Calu3 (cell line): ENCODE data around the gene SPSB2. TPM values are rescaled to one million over a fixed set of nuclear protein-coding genes. Genes with fewer than 3 reads are reported as not detected.

Source experiments
- BruUV-seq: library from RNA; stranded (reverse); fragments of 400-500 nt; replicated peaks from 2 replicates; lab custom pipeline; 2021; lab: Mats Ljungman, UMichigan
- CTCF ChIA-PET: fragments of 300-600 bp; sonication (Branson Sonifier 250); formaldehyde crosslinking; loops from one replicate; lab custom pipeline; 2022; ENCODE audit warnings: antibody characterized with exemption; lab: Charles Lee
- DNase-seq: peaks from one replicate; pipeline ENCODE4 v3.0.0; 2022
- H3K27ac Mint-ChIP-seq: one replicate; pipeline ENCODE4 v1.8.0; 2022; ENCODE audit warnings: mixed read lengths; ENCODE audit not compliant: unreplicated experiment
- H3K27me3 Mint-ChIP-seq: one replicate; pipeline ENCODE4 v1.8.0; 2022; ENCODE audit warnings: mixed read lengths; ENCODE audit not compliant: unreplicated experiment
- H3K36me3 Mint-ChIP-seq: one replicate; pipeline ENCODE4 v1.8.0; 2022; ENCODE audit warnings: mild to moderate bottlenecking, moderate library complexity, mixed read lengths; ENCODE audit not compliant: insufficient read depth, unreplicated experiment
- H3K4me1 Mint-ChIP-seq: one replicate; pipeline ENCODE4 v1.8.0; 2022; ENCODE audit warnings: mild to moderate bottlenecking, low read depth, mixed read lengths; ENCODE audit not compliant: unreplicated experiment
- H3K4me3 Mint-ChIP-seq: one replicate; pipeline ENCODE4 v1.8.0; 2022; ENCODE audit warnings: mild to moderate bottlenecking, low read depth, moderate library complexity, mixed read lengths; ENCODE audit not compliant: unreplicated experiment
- H3K9me3 Mint-ChIP-seq: one replicate; pipeline ENCODE4 v1.8.0; 2022; ENCODE audit warnings: low read depth, mixed read lengths; ENCODE audit not compliant: unreplicated experiment
- intact Hi-C: fragments of 100-400 bp; cut with micrococcal nuclease; formaldehyde crosslinking; loops from one replicate; pipeline ENCODE4 v1.10.0; 2022; ENCODE audit not compliant: unreplicated experiment
- total RNA-seq: library from RNA; stranded (reverse); gene quantifications from 2 replicates; pipeline ENCODE4 v1.2.3, GENCODE V29; 2022
- TF ChIP-seq, protein P1 (sequence below): fragments of 200-600 bp; IDR thresholded peaks from one replicate; pipeline ENCODE4 v1.8.0; 2022; ENCODE audit warnings: antibody characterized with exemption; ENCODE audit not compliant: unreplicated experiment

The SPSB2 gene
- total RNA-seq, 1 experiment from 2014 or later = 18.0 TPM

DNA sequence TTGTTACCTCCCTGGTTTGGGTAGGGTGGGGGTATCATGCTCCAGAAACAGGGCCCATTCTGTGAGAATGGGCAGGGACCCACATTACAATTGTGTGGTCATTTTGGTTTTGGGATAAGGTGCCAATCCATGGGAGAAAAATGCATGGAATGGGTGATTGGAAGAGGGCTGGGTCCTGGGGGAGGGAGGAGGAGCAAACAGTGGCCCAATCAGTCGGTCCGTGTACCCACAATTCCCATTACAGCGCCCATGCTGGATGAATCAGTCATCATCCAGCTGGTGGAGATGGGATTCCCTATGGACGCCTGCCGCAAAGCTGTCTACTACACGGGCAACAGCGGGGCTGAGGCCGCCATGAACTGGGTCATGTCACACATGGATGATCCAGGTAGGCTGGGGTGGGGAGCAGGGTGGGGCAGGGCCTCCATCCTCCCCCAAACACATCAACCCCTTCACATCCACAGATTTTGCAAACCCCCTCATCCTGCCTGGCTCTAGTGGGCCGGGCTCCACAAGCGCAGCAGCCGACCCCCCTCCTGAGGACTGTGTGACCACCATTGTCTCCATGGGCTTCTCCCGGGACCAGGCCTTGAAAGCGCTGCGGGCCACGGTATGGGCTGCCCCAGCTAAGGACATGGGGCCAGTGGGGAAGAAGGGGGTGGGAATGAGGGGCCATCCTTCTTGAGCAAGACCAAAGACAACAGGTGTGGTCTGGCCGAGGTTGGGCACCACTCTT, 9.3 kb downstream of the SPSB2 start:
- Mint-ChIP-seq H3K9me3 (no peaks in the 10 kb centered on the region), H3K4me1 (peaks cover 6% of the 10 kb centered on the region), H3K36me3 (peaks cover 46% of the 10 kb centered on the region), H3K4me3 (no peak overlapping the region), H3K27me3 (no peaks in the 10 kb centered on the region), H3K27ac (no peak overlapping the region)
- intact Hi-C loops = no loop called here
- no TSS peak for BruUV-seq
- TF ChIP-seq, protein P1, sequence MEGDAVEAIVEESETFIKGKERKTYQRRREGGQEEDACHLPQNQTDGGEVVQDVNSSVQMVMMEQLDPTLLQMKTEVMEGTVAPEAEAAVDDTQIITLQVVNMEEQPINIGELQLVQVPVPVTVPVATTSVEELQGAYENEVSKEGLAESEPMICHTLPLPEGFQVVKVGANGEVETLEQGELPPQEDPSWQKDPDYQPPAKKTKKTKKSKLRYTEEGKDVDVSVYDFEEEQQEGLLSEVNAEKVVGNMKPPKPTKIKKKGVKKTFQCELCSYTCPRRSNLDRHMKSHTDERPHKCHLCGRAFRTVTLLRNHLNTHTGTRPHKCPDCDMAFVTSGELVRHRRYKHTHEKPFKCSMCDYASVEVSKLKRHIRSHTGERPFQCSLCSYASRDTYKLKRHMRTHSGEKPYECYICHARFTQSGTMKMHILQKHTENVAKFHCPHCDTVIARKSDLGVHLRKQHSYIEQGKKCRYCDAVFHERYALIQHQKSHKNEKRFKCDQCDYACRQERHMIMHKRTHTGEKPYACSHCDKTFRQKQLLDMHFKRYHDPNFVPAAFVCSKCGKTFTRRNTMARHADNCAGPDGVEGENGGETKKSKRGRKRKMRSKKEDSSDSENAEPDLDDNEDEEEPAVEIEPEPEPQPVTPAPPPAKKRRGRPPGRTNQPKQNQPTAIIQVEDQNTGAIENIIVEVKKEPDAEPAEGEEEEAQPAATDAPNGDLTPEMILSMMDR = no peak
- CTCF ChIA-PET = interaction anchor here (0.6 kb wide), 1 partner anchor 576 kb away, joined by 4 read pairs; no protein-coding TSS in a partner anchor
- DNase-seq = no peak

DNA sequence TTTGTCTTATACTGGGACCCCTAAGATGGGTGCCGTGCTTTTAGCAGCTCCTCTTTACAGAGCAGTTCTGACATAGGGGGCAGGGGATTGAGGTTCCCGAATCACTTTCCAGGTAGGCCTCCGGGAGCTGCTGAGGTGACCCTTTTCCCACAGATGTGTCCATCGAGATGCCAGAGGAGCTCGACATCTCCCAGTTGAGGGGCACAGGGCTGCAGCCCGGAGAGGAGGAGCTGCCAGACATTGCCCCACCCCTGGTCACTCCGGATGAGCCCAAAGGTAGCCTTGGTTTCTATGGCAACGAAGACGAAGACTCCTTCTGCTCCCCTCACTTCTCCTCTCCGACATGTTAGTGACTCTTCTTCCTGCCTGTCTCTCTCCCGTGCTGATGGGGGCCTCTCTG, 10.1 kb downstream of the SPSB2 start:
- H3K27me3 Mint-ChIP-seq = no peaks in the 10 kb centered on the region
- BruUV-seq = no TSS peak
- CTCF ChIA-PET = no interaction called here
- H3K4me3 Mint-ChIP-seq = no peak overlapping the region
- no peak for DNase-seq
- TF ChIP-seq, protein P1 = no peak
- peaks cover 39% of the 10 kb centered on the region for H3K36me3 Mint-ChIP-seq
- H3K4me1 Mint-ChIP-seq = no peaks in the 10 kb centered on the region
- no peaks in the 10 kb centered on the region for H3K9me3 Mint-ChIP-seq
- intact Hi-C loops = no loop called here
- no peak overlapping the region for H3K27ac Mint-ChIP-seq

DNA sequence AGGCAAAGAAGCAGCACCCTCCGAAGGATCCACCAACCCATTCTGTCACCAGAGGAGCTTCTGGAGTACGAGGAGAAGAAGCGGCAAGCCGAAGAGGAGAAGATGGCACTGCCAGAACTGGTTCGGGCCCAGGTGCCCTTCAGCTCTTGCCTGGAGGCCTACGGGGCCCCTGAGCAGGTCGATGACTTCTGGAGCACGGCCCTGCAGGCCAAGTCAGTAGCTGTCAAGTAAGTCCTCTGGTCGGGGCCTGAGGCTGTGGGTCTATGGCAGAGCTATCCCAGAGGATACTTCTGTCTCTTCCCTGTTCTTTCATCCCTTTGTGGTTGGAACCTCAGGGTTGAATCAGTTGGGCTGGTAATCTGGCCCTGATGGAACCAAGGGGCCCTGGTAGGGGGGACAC, 11.7 kb downstream of the SPSB2 start:
- CTCF ChIA-PET = no interaction called here
- no peak overlapping the region for H3K27ac Mint-ChIP-seq
- no peaks in the 10 kb centered on the region for H3K4me1 Mint-ChIP-seq
- no peak for DNase-seq
- no peak overlapping the region for H3K4me3 Mint-ChIP-seq
- peaks cover 29% of the 10 kb centered on the region for H3K36me3 Mint-ChIP-seq
- H3K9me3 Mint-ChIP-seq = no peaks in the 10 kb centered on the region
- intact Hi-C loops = no loop called here
- BruUV-seq = no TSS peak
- TF ChIP-seq, protein P1 = no peak
- no peaks in the 10 kb centered on the region for H3K27me3 Mint-ChIP-seq

DNA sequence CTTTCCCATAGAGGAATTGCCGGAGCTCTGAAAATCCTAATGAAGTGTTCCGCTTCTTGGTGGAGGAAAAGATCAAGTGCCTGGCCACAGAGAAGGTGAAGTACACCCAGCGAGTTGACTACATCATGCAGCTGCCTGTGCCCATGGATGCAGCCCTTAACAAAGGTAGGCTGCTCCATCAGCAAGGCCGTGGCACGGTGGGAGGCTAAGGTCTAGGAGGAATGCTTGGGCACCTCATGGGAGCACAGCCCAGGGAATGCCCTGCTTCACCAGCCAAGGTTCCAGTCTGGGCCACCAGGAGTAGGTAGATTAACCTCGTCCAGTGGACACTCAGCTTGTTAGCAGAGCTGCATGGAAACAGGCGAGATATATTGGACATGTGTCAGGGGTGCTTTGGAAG, 12.2 kb downstream of the SPSB2 start:
- CTCF ChIA-PET = no interaction called here

More for the DNA sequence above, 12.2 kb downstream of the SPSB2 start:
- intact Hi-C loops = no loop called here
- Mint-ChIP-seq H3K36me3 (peaks cover 24% of the 10 kb centered on the region), H3K27me3 (no peaks in the 10 kb centered on the region), H3K4me1 (no peaks in the 10 kb centered on the region), H3K4me3 (no peak overlapping the region), H3K27ac (no peak overlapping the region), H3K9me3 (no peaks in the 10 kb centered on the region)
- TF ChIP-seq, protein P1 = no peak
- no TSS peak for BruUV-seq
- no peak for DNase-seq
